ENCODE data around the gene ZC3H18. TPM values are rescaled to one million over a fixed set of nuclear protein-coding genes. Genes with fewer than 3 reads are reported as not detected.
A peak's percentile ranks its signal among the peaks of the same experiment; 100 is the strongest.
"Not testable (repeated sequence)": the region's sequence is repeated elsewhere in the genome, so short reads cannot be mapped to it uniquely, and the experiment has no call there.

The ZC3H18 gene
- total RNA-seq, 1 donor from 2014 or later, result 6.3 TPM

DNA sequence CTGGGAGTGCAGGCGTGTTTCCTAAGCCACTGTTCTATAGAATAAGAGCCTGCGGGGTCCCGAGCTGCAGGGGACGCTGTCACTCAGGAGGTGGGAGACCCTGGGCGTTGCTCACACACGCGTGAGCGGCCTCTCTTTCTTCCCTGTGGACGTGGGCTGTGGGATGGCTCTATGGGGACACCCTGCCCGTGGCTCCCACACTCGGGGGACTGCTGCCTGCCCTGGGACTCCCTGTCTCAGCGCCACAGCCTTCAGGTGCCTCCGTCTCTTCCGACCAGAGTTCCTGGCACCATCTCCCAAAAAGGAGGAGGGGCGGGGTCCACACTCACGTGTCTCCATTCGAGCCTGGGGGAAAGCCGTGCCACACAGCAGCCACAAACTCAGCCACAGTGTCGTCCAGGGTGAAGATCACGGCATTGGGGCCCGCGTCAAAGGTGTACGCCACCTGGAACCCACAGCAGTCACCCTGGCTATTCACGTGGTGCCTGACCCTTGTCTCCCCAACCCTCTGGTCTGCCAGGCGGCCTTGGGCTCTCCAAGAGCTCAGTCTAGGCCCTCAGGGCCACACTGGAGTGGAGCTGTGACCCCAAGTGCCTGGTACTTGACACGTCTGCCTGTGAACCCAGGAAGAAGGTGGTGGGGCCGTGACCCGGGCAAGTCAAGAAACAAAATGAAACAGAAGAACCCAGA, 84.3 kb downstream of the ZC3H18 start:
- DNase-seq (ENCODE audit: low spot score), result no peak

DNA sequence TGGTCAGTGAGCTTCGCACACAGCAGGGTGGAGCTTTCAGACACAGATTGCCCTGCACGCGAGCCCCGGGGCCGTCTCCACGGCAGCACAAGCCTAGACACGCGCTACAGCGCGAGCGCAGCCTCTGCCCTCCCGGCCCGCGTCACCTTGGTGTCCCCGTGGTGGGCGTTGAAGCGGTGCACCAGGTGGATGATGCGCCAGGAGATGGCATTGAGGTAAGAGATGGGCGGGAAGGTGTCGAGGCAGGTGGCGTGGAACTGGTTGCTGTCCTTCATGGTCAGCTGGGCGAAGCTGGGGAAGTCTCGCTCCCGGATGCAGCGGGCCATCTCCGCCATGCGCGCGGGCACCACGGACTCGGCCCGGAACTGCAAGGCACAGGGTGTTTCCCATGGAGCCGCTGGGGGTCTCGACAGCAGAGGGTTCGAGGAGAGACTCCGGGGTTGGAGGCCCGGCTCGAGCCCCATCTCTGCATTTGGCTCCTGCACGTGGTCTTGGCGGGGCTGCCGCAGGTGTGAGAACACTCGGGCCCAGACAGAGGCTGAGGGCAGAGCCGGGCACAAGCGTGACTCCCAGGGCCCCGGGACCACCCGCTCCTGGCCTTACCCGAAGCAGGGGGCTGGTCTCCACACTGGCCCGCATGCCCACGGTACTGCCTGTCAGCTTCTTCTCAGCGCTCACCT, 85.0 kb downstream of the ZC3H18 start:
- DNase-seq (ENCODE audit: low spot score), result no peak

DNA sequence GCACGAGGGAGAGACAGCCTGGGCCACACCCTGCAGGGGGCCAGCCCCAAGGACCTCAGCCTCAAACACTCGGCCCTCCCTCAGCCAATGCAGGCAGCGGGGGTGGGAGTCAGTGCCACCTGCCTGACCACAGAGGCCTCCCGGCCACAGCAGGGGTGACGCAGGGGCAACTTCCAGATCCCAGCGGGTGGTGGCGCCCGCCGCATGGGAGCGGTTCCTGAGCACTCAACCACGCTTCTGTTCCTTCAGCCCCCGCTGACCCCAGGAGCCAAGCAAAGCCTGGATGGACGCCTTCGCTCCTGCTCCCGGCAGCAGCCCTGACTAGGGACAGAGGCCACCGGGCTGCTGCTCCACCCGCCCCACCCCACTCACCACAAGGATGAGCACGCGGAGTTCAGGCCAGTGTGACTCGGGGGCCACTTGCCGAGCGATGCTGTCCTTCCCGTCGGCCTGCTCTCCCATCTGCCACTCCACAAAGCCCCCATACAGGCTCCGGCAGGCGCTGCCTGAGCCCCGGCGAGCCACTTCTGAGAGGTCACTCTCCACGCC, 85.6 kb downstream of the ZC3H18 start:
- no peak for DNase-seq (ENCODE audit: low spot score)

DNA sequence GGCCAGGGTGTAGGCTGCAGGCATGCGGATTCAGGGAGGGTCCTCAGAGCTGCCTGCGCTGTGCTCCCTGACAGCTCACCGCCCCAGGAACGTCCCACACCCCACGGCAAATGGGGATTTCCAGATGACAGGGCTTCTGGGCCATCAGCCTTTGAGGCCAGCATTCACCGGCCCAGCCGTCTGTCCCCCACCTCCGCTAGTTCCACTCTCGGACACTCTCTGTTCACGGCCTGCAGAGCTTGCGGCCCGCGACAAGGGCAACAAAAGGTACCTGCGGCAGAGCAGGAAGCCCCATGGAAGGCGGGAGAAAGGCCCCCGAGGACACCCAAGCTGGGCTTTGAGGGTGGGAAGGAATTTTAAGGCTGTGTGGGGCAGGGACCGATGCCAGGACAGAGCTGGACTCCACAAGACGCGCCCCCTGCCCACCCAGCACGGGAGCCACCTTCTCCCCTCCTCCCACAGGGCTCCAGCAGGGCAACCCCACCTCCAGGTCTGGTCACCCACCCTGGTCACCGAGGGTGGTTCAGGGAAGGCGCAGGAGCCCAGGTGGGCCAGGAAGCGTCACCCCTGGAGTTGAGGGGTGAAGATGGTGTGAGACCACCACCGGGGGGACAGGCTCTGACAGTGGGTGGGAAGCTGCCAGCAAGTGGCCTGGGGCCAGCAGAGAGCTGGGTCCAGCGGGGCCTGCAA, 86.2 kb downstream of the ZC3H18 start:
- no peak for DNase-seq (ENCODE audit: low spot score)

DNA sequence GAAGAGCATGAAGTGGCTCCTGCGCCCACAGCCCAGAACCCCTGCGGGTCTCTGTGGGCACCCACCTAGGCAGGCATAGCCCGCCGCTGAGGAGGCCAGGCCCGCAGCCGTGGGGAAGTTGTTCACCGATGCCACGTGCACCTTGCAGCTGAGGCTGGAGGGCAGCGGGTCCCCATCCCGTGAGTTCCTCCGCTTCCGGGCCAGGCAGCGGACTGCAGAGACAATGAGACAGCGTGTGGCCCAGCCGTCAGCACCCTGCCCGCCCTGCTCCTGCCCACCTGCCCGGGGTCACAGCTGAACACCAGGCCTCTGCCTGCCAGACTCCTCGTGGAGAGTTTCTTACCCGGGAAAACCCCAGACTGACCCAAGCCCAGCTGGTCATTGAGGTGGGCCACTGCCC, 87.2 kb downstream of the ZC3H18 start:
- DNase-seq (ENCODE audit: low spot score), result no peak

DNA sequence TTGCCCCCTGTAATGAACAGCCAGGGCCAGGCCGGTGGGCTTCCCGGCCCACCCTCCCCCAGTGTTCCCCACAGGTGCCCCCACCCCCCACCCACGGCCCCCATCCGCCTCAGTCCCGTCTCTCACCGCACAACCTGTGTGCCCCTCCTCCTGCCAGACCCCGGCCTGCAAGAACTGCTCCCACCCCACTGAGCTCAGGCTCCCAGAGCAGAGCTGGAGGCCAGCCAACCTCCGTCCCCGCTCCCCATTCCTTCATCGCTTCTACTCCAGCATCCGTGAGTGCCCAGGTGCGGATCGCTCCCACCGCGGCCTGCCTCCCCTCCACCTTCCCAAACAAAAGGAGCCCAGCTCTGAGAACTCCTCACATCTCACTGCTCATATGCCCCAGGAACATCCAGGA, 88.5 kb downstream of the ZC3H18 start:
- no peak for DNase-seq (ENCODE audit: low spot score)

DNA sequence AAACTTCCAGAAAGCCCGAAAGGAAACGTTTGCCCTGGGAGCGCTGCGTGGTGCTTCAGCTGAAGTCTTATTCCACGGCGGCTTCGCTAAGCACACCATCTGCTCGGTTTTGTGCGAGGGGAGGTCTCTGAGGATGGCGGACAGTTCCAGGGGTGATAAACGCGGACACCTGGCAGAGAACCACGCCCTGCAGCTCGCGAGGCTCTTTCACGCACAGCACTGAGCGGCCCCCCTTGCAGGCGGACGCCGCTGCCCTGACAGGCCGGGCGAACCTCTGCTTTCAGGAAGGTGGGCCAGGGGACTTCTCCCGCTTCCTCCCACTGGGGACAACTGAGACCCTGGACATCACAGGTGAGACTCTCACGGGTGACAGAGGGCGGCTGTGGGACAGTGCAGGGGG, 89.0 kb downstream of the ZC3H18 start:
- no peak for DNase-seq (ENCODE audit: low spot score)

DNA sequence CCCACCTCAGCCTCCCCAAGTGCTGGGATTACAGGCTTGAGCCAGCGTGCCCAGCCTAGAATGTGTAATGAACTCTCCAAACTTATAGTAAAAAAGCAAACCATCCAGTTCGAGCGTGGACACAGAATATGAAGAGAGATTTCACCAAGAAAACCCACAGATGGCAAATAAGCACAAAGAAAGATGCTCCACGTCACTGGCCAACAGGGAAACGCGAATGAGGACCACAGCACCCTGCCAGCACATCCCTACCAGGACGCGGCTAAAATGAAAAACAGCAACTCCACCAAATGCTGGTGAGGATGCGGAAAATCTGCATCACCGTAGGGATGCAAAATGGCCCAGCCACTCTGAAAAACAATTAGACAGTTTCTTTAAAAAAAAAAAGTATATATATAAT, 91.3 kb downstream of the ZC3H18 start:
- no peak for DNase-seq (ENCODE audit: low spot score)

DNA sequence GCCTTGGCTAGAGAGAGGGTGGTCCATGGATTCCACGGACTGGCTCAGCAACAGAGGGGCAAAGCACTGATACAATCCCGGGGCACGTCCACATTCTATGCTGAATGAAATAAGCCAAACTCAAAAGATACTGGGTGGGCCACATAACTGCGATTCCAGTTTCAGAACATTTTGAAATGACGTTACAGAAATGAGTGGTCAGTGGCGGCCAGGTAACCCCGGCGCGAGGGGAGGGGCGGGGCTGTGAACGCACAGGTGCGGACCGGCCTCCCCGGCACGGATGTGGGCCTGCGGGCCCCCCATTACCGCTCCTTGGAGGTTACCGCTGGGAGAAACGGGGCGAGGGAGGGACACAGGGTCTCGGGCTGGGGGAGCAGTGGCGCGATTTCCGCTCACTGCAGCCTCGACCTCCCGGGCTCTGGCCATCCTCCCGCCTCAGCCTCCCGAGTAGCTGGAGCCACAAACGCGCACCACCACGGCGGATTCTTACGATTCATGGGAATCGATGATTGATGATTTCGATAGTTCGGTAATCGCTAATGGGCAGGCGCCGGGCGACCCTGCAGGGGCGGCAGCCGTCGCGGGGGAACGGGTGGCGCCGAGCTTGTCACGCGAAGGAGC, 92.1 kb downstream of the ZC3H18 start:
- no peak for DNase-seq (ENCODE audit: low spot score)

DNA sequence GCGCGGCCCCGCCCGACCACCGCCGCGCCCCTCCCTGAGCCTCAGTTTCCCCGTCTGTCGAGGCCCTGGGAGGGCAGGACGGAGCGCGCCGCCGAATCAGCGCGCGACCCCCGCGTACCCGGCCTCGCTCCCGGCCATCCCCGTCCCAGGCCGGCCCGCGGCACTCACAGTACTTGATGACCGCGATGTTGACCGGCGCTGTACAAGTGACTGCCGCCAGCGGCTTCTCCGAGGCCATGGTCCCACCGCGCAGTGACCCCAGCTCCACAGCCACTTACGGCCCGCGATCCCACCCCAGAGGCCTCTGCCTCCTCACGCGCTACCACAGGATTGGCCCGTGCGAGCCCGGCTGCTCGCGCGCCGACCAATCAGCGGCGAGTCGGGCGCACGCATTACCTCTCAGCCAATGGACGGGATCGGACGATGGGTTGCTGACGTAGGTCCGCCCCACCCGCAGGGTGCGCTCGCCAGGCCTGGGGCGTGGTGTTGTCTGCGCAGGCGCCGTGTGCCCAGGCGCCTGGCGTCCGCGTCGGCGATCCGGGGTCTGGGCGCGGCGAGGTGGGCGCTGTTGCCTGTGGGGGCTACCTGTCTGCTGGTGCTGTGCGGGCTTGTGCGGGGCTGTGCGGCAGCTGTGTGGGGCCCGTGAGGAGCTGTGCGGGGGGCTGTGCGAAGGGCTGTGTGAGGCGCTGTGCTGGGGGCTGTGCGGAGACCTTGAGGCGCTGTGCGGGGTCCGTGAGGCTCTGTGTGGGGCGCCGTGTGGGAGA, 92.8 kb downstream of the ZC3H18 start, which contains the start of gene MVD:
TSS of gene MVD (minus strand) at position 249 of the 764 bp plus-strand sequence. CDS start at position 238, 11 bp downstream.
- peak; percentile 99 for DNase-seq (ENCODE audit: low spot score)

DNA sequence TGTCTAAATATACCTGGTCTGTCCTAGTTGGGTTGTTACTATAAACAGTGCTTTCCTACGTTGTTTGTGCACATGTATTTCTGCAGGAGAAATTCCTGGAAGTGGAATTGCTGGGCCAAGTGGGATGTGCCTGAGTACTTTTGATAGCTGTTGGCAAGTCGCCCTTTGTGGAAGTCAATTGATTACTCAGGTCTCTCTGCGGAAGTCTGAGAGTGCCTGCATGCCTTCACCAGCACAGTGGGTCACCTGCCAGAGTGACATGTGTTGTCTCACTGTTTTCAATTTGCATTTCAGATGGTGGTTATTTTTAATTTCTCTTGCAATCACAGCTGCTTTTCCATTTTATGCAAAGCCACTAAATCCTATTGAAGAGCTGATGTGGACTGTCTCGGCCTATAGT, 94.9 kb downstream of the ZC3H18 start:
- no peak for DNase-seq (ENCODE audit: low spot score)

DNA sequence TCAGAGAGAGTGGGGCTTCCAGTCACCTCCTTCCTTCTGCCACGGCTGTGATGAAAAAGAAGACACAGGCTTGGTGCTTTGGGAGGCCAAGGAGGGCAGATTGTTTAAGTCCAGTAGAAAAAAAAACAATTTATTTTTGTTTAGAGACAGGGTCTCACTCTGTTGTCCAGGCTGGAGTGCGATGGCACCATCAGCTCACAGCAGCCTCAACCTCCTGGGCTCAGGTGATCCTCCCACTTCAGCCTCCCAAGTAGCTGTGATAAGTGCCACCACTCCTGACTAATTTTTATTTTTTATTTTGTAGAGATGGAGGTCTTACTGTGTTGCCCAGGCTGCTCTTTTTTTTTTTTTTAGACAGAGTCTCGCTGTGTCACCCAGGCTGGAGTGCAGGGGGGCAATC, 95.4 kb downstream of the ZC3H18 start:
- DNase-seq (ENCODE audit: low spot score), result no peak

DNA sequence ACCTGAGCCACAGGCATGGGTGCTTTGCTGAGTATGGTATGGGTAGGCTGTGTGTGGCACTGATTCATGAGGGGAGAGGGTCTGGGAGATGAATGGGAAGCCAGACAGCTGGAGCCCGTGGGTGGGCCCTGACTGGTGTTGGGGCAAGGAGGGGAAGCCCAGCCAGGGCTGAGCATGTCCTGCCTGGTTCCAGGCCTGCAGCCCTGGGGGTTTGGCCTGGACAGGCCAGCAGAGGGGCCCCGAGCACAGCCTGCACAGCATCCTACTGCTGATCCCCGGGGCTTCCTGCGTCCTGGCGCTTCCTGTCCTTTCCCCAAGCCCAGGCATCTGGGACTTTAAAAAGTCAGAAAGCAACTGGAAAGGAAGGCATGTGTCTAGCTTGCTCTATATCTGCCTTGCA, 97.3 kb downstream of the ZC3H18 start:
- DNase-seq (ENCODE audit: low spot score), result no peak

DNA sequence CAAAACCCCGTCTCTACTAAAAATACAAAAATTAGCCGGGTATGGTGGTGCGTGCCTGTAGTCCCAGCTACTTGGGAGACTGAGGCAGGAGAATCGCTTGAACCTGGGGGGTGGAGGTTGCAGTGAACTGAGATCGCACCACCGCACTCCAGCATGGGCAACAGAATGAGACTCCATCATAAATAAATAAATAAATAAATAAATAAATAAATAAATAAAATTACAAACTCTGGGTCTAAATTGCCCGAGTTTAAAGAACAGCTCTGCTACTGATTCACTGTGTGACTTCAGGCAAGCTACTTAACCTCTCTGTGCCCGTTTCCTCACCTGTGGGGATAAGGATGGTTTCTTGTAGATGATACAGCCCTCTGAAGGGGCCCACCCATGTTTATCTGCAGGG, 99.3 kb downstream of the ZC3H18 start:
- not testable (repeated sequence) for DNase-seq (ENCODE audit: low spot score)

DNA sequence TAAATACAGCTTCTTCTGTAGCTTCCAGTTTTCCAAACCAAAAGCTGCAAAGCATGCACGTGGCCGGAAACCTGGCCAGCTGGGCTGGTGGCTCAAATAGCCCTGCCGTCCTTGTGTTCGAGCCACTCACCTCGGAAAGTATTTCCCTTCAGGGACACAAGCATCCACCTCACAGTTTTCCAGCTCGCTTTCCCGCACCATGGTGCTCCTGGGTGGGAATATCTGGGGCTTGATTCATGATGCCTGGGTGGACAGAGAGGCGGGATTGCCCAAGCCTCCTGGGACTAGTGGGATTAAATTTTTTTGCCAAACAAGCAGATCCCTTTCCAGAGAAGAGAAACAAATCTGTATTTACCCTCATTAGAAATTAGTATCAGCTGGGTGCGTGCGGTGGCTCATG, 99.8 kb downstream of the ZC3H18 start:
- DNase-seq (ENCODE audit: low spot score), result no peak

DNA sequence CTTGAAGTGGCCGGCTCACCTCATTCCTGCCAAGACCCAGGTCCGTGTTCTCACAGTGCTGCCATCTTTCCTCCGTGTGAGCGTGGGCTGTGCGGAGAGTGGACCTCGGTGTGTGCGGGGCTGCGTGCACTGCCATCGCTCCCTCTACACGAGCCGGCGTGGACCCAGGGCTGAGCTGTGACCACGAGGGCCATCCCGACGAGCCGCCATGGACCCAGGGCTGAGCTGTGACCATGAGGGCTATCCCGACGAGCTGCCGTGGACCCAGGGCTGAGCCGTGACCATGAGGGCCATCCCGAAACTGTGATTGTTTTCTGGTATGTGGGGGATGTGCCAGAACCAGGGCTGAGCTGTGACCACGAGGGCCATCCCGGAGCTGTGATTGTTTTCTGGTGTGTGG, 101.6 kb downstream of the ZC3H18 start:
- no peak for DNase-seq (ENCODE audit: low spot score)

DNA sequence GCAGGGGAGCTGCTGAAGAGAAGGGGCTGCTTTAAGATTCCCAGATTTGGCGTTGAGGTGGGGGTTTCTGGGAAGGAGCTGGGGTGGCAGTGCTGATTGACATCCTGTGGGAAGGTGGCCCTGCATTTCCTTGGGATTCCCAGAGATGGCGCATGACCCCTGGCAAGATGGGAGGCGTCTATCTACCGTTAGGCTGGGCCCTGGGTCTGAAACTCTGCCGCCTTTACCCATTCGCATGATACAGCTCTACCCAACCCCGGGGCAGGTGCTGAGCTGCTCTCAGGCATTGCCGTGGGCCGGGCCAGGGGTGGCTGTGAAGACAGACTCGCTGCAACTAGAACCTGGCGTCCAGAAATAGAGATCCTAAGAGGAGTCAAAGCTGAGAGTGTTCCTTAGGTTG, 102.6 kb downstream of the ZC3H18 start:
- DNase-seq (ENCODE audit: low spot score), result no peak

DNA sequence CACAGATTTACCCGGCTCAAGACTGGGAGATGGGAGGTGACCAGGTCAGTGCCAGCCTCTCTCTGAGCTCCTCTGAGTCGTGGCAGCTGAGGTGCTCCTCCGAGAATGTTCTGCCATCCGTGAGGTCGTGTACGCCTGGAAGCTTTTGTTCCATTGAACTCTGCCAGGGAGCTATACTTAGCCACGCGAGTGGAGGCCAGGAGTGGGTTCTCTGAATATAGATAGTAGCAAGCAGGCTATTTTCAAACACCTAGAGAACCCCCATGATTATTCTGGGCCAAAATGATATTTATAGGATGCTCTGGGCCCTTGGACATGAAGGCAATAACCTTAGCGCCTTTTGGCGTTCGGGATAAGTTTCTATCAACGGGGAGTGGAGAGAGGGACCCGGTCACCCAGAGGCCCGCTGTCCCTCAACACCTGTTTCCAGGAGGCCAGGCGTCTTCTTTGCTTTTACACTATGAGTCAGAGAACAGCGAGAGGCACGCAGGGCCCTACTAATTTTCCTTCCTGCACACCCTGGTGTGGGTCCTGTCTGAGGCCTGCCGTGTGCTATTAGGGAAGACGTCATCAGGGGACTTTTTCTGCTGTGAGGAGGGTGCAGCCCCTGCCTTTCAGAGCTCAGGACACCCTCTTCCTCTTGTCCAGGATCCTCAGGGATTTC, 103.6 kb downstream of the ZC3H18 start:
- DNase-seq (ENCODE audit: low spot score), result no peak

DNA sequence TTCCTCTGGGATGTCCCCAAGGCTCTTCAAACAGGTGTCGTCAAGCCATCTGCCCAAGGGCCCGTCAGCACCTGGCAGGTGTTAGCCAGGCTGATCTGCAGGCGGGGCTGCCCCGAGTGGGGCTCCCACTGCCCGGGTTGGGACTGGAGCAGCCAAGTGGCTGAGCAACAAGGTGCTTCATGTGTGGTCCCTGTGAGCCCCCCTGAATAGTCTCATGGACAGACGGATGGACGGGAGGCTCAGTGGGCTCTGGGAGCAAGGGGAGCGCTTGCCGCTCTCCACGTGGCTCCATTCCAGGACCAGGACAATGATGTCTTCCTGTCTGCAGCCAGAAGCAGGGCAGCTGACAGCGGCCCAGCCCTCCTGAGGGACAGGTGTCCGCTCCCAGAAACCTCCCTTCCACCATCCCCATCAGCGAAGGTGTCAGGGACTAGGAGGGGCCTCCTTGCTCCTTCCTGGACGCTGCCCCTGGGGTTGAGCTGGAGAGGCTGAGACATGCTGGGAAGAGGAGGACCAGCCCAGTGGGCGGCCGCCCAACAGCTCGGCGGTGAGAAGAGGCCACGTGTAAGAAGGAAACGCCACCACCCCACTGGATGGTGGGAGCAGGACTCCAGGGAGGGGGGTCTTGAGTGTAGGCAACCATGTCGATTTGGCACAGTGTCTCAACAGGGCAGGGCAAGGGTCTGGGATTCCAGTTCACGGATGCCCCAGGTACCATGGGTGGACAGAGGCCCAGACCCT, 106.5 kb downstream of the ZC3H18 start:
- DNase-seq (ENCODE audit: low spot score), result no peak

DNA sequence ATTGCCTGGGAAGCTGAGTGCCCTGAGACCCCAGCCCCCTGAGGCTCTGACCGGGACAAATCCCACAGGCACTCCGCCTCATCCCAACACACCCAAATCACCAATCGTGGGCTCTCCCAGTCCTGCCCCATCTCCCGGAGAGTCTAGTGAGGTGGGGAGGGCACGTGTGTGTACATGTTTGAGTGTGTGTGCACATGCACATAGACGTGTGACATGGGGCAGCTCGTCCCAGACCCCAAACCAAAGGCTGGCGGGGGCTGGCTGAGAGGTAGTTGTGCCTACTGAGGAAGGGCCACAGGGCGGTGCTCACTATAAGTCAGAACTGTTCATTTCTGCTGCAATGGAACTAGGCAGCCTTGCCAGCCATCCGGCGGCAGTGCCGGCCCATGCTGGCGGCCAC, 107.5 kb downstream of the ZC3H18 start:
- no peak for DNase-seq (ENCODE audit: low spot score)
